GM18870 (cell line): ENCODE results near the gene ABCC2.
"Not testable (repeated sequence)": the region's sequence is repeated elsewhere in the genome, so short reads cannot be mapped to it uniquely, and the experiment has no call there.

ENCODE experiments used
- ATAC-seq: cut with Tn5 transposase; IDR thresholded peaks from one replicate; pipeline ENCODE4 v1.9.1; 2021; ENCODE audit warnings: moderate library complexity; ENCODE audit not compliant: unreplicated experiment

ABCC2 gene

DNA sequence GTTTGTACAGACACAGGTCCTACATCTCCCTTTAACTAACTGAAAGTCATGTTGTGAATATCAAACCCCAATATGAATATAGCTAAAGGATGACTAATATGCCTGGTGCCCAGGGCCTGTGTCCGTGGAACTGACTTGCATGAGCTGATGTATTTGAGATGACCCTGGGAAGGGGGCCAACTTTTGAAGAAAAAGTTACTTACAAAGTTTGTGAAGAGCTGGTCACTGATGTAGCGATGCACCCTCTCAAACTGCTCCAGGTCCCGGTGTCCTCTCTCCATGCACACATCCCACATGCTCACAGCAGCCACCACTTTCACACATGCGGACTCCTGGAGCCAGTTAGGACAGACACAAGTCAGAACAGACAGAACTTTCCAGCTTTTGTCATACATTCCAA, 106.2 kb downstream of the ABCC2 start:
- no peak for ATAC-seq

DNA sequence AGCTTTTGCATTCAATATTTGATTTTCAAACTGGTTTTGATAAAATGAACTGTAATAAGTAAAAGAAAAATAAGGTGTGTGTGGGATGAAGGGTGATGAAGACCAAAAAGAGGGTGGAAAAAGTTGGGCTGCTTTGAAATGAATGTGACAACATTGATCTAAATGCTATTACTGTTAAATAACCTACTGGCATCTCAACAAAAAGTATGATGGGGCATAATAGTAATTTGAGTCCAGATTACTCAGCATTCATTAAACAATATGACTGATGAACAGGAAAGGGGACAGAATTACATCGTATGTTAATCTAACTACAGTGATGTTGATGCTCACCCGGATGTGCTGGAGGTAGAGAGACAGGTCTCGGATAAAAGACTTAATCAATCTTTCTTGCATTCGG, 112.2 kb downstream of the ABCC2 start:
- ATAC-seq, result no peak

GRCh38 chr10:99895066-99895465, 112.6 kb downstream of the ABCC2 start:
- not testable (repeated sequence) for ATAC-seq

- no peak for ATAC-seq
Measured at GRCh38 chr10:99895867-99896266, 113.4 kb downstream of the ABCC2 start.
